Stimulated activated CD8-positive, alpha-beta memory T cell treated with anti-CD3 and anti-CD28 coated beads, Interleukin-7, amount 100 ng/mL, for 4 hours (primary cell): ENCODE results near the gene FXYD6.

Experiments
- DNase-seq, 2 donors: peaks; one replicate each; pipeline ENCODE4 v3.0.0-alpha.2; 2020; ENCODE audit warnings: low read depth in 2 of 2

Gene FXYD6

DNA sequence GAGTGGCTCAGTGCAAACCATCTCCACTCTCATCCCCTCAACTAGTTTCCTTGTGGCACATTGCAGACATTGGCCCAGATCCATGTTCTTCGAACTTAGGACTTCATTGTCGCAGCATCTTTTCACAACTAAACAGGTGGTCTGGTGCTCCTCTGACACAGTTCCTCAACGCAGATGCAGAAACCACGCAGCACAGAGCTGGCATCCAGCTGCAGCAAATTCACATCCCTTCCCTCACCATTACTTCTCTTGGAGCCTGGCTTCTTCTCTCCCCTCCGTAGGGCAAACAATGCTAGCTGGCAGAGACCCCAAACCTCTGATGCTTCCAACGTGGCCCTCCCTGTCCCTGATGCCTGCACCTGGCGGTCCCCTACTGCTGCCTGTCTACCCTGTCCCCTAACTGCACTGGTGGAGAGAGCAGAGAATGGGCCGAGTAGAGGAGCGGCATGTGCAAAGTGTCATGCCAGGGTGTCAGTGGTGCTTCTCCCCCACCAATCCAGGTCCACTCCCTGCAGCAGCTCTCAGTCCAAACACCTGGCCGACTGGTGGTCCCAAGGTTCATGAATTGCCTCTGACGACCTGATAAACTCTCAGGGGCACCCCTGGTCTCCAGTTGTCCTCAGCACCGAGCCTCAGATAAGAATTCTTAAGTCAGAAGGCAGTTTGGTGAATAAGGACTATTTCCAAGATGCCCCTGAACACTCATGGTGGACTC, 34.6 kb upstream of the FXYD6 start:
- no peak for DNase-seq

- no peak for DNase-seq
Measured at GRCh38 chr11:117910525-117910924, 34.1 kb upstream of the FXYD6 start.

DNA sequence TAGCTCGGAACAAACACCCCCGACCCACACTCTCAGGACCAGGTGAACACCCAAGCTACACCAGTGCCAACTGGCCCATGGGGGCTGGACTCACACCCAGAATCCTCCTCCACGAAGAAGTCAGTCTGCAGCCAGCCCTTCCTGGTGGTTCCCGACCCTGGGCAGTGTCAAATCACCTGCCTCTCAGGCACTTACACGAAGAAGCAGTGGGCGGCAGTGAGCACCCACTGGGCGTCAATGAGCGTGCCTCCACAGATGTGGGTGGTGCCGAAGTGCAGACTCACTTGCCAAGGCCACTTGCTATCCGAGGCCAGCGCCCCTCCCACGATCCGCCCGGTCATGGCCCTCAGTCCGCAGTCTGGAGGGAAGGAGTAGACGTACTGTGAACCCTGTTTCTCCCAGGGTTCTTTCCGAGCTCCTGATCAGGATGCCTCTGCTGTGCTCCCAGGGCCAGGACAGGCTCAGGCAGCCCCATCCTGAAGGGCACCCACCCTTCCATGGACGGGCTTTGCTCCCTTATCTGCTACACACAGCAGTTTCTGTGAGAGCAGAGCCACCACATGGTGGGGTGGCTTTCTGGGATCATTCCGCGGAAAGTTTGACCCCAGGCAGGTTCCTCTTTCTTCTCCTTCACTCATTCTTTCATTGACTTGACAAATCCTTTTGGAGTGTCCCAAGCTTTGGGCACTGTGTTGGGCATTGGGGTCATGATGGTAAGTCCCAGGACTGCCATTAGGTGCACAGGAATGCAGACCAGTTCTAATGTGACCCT, 33.3 kb upstream of the FXYD6 start:
- DNase-seq: no peak

DNA sequence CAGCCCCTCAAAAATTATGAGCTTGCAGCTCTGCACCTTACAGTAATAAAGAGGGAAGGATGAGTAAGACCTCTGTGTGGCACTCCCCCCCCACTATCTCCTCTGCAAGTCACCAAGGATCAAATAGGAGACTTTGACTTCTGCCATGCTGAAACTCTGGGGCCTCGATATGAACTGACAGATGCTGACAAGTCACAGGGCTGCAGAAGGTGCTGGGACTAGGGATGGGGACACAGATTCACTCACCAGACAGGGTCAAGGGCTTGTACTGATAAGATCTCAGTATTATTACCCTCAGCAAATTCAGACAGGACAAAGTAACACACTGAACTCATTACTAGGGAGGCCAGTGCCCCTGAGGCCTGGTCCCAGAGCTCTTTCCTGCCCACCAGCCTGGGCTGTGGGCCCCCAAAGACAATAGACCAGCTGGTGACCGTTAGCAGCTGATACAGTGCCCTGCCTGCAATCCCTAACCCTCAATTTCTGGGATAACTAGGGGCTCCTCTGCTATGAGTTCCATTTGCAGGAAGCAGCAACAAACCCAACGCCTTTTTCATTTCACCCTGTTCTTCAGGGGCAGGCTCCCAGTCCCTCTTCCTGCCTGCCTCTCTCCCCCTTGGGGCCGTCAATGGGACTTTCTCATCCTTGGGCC, 32.6 kb upstream of the FXYD6 start:
- DNase-seq: no peak

DNA sequence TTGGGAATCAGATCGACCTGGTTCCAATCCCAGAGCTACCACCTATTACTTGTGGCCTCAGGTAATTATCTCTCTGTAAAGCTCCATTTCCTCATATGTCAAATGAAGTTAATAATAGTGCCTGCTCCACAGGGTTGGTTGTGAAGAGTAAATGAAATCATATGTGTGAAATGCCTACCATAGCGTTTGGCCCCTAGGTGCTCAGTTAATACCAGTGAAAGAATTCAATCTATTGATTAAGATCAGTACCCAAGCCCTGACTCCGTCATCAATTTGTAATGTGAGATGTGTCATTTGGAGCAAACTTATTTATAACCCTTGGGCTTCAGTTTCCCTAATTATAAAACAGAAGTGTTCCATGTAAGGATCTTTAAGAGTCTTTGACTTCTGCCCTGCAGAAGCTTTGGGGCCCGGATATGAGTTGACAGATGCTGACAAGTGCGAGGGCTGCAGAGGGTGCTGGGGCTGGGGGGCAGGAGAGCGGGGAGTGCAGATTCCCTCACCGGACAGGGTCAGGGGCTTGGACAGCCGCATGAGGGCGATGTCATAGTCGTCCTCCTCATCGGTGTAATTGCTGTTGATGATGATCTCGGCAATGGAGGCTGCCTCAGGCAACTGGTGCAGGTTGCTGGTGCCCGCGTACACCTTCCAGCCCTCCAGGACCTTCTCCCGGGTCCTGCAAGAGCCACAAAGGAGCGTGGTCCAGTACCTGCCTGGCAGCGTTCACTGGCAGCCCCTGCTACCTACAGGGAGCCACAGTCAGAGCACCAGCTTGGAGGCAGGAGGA, 31.8 kb upstream of the FXYD6 start:
- DNase-seq: no peak

GRCh38 chr11:117907276-117908108, 31.0 kb upstream of the FXYD6 start:
- peak; percentile 63 for DNase-seq

DNA sequence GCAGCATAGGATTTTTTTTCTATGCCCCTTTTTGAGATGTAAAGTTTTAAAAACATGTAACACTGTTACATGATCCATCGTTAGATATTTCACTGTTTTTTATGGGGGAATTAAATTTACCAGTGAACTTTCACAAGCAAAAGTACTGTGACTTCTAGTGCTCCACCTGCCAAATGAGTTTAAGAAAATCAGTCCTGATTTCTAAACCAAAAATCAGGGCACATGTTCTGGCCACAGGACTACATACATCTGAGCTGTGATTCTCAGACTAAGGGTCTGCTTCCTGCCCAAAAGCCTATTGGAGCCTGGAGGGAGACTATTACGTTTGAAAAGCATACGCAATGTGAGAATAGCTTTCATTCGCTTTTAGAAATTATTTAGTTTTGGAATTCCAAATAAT, 30.3 kb upstream of the FXYD6 start:
- no peak for DNase-seq

DNA sequence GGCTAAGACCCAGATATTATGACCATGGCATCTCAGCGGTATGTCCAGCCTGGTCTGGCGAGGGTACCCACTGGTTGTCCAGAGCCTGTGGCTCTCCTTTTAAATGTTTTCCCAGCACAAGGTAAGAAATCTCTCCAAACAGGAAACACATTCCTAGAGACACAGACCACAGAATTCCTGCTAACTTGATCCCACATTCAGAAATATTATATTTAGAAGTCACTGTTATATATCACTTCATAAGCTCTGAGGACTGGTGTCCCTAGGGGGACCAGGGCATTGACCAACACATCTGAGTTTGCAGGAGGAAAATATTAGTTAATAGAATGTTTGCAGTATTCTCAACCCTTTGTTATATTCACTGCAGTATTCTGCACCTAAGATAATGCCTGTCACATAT, 29.7 kb upstream of the FXYD6 start:
- DNase-seq: no peak

GRCh38 chr11:117905524-117905923, 29.1 kb upstream of the FXYD6 start:
- DNase-seq: no peak

- DNase-seq: no peak
Measured at GRCh38 chr11:117903505-117904382, 27.3 kb upstream of the FXYD6 start.

GRCh38 chr11:117902001-117902845, 25.8 kb upstream of the FXYD6 start:
- no peak for DNase-seq

- DNase-seq: no peak
Measured at GRCh38 chr11:117901601-117902000, 25.1 kb upstream of the FXYD6 start.

DNA sequence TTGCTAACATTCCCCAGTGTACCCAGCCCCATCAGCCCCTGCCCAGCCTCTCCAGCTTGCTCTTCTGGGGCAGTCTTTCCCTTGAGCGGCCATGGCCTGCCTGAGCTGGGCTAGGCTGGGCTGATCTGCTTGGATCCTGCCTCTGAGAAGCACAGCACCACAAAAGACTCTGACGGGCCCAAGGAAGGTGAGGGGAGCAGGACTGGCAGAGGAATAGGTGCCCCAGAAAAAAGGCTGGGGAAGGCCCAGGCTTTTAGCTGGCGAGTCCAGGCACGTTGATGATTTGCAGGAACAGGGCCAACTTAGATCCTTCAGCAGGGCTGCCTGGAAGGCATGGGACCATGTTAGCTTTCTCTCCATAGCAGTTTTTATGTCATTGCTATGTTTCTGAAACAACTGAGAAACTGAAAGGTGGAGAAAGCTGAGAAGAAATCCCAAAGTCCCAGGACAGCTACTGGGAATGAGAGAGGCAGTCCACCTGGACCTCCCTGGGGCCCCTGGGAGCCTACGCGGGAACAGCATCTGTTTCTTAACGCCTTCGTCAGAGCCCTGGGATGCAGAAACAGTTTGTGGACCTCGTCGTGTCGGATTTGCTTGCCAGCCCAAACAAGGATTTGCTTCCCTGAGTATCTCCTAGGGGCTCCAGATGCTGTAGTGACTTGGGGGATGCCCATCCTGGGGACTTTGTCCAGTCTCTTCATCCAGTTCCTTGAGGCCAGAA, 24.4 kb upstream of the FXYD6 start:
- no peak for DNase-seq

GRCh38 chr11:117900121-117900648, 23.7 kb upstream of the FXYD6 start:
- DNase-seq: no peak

GRCh38 chr11:117898059-117898458, 21.6 kb upstream of the FXYD6 start:
- DNase-seq: no peak

DNA sequence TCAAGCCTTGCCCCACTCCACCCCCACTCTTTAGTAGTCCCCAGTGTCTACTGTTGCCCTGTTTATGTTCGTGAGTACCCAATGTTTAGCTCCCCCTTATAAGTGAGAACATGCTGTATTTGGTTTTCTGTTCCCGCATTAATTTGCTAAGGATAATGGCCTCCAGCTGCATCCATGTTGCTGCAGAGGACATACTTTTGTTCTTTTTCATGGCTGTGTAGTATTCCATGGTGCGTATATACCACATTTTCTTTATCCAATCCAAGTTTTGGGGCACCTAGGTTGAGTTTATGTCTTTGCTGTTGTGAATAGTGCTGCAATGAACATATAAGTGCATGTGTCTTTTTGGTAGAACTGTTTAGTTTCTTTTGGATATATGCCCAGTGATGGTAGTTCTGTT, 16.2 kb upstream of the FXYD6 start:
- no peak for DNase-seq

GRCh38 chr11:117891362-117891761, 14.9 kb upstream of the FXYD6 start:
- DNase-seq: no peak

GRCh38 chr11:117888139-117888566, 11.7 kb upstream of the FXYD6 start:
- DNase-seq: no peak
